Amniotic epithelial cell (primary cell): ENCODE results near the gene CCDC112.
A peak's percentile ranks its signal among the peaks of the same experiment; 100 is the strongest.

Source experiments
- DNase-seq: peaks from one replicate; pipeline ENCODE4 v3.0.0-alpha.2; 2010; ENCODE audit warnings: low read depth

Gene CCDC112

DNA sequence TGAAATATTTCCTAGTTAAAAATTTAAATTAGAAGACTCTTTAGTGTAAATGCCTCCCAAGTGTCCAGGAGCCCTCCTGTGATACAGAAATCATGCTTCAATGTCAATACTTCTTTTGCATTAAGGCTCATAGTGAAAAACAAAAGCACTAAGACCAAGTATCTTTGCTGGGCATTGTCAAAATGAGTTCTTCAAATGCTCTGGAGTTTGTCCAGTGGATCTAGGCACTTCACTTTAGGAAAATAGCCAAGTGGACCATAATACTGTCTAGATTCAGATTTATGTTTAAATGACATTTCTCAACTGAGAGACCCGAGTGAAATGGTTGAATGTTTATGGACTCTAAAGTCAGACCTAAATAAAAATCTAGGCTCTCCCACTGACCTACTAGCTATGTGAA lies 21.3 kb upstream of the CCDC112 start:
- DNase-seq: no peak

GRCh38 chr5:115317320-115317719 lies 20.9 kb upstream of the CCDC112 start:
- DNase-seq: no peak

GRCh38 chr5:115313632-115314031 lies 17.2 kb upstream of the CCDC112 start:
- no peak for DNase-seq

DNA sequence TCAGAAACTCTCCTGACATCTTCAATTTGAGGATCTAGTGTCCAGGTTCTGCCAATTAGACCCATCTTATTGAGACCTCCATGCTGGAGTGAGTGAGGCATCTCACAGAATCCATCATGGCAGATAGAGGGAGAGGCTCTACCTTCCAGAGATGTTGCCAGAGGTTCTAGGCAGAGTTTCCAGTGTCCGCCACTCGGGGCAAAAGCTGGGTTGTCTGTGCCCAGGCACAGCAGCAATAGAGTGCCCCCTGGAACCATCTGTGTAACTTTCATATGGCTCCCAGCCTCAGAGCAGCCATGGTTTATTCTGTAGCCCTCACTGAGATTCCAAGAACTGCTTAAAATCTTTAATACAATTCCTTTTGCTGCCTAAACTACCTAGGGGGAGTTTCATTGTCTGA lies 16.6 kb upstream of the CCDC112 start:
- DNase-seq: no peak

DNA sequence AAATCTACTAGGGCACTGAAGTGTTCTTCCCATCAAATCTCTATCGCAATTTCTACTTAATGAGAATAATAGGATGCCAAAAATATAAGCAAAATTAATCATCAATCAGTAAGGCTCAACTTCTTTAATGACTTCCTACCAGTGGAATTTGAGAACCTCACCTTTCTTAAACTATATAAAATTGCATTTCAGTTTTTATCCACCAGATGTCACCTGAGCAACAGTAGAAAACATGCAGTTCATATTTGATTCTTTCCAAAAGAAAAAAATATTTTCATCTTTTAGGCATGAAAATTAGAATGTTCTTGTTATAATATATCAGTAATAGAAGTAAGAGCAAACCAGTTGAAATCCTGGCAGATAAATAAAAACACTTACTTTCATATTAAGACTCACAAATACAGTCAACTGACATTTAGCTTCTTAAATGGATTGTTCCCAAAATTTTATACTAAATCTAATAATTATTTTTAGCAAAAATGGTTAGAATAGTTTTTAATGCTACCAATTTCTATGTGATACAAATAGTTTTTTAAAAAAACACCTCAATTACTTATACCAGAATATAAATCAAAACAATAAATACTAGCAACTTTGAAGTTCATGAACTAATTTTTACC lies 13.4 kb upstream of the CCDC112 start:
- DNase-seq: peak; percentile 51

DNA sequence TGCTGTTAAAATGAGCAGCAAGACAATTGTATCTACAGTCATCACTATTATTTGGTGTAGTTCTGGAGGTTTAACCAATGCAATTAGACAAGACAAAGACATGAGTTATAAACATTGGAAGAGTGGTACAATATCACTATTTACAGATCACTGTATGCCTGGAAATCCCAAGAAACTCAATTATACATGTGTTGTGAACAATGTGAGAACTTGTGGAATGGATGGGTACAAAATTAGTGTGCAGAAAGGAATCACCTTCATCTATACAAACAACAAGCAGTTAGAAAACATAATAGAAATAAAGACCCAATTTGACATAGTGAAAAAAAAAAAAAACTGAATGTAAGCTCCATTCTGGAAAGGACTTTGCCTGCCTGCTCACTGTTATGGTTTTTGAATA lies 12.4 kb upstream of the CCDC112 start:
- no peak for DNase-seq

- no peak for DNase-seq
These were observed 9.6 kb upstream of the CCDC112 start for GRCh38 chr5:115306011-115306536.

DNA sequence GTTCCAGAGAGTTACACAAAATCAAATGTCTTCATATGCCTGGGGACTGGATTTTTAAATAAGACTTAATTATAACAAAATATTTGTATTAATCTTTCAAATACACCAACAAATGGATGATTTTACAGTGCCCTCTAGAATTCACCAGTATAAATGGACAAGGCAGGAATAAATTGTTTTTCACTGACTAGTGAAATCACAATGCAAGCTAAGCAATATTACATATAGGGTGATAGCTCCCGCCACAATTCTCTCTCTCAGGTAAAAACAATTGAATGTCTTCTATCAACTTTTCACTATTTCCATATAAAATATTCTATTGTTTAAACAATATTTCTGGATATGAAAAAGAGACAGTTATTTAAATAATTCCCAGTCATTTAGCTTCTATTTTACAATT lies 8.0 kb upstream of the CCDC112 start:
- no peak for DNase-seq

GRCh38 chr5:115298811-115299210 lies 2.4 kb upstream of the CCDC112 start:
- no peak for DNase-seq

GRCh38 chr5:115297031-115297430 lies 577 bp upstream of the CCDC112 start:
- peak; percentile 47 for DNase-seq

DNA sequence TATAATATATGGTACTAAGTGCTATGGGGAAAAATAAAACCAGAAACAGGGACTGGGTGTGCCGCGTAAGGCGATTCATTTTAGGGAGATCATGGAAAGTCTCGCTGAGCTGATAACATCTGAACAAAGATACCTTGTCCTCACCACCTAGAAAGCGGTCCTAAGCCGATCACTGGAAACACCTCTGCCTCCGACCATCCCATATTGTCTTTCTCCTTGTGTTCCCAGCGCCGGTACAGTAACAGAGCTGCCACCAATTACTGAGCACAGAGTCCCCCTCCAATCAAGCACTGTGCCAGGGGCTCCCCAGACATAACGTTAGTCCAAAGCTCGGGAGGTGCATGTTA lies 704 bp downstream of the CCDC112 start:
- no peak for DNase-seq

DNA sequence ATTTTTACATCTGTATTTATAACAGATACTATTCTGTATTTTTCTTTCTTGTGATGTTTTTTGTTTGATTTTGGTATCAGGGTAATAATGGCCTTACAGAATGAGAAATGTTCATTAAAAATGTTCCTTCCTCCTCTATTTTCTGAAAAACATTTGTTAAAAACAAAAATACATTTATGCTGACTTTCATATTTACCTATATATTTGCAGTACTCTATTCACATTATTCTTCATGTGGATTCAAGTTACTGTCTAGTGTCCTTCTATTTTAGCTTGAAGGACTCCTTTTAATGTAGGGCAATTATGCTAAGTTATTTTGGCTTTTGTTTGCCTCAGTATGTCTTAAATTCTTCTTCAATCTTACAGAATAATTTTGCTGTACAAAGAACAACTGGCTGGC lies 5.1 kb downstream of the CCDC112 start:
- DNase-seq: no peak

DNA sequence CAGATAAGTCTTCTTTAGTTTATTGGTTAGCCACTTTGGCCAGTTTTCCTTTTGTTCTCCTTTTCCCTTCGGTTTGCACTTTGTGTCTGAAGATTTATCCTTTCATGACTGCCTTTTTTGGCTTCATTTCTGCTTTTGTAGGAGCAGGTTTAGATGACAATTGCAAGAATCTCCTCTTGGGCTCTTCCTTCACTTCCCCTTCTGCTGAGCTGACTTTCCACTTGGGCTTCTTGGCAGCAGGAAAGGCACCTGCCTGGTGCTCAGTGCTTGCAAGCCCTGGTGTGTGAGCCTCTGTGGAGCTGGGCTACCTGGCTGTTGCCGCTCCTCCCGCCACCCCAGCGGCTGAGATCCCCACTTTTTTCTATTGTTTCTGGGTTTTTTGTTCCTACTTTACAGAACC lies 7.3 kb downstream of the CCDC112 start:
- no peak for DNase-seq

DNA sequence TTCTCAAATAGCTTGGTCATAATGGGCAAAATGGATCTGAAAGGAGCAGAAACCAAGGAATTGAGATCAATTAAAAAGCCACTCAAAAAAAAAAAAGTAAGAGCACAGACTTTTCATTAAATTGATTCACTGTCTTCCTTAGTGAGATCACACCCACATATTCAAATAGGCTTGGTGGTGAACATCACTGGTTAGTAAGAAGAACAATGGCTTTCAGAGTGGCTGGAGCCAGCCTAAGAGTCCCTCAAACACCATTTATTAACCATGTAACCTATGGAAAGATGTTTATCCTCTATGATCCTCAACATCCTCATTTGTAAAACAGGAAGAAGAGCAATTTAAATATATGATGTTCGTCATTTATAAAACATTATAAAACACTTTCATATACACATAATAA lies 12.4 kb downstream of the CCDC112 start:
- DNase-seq: no peak

DNA sequence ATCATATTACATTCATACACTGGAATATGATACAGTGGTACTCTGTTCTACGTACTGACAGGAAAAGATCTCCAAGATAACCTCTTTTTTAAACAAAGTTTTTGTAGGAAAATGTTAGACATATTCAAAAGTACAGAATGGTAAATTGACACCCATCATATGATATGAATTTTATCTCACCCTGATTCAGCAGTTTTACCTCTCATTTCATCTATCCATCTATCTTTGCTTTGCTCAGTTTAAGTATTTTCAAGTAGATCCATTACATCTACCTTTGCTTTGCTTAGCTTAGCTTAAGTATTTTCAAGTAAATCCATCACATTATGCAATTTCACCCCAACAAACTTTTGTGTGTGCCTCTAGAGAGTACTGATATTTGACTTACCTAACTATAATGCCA lies 14.3 kb downstream of the CCDC112 start:
- no peak for DNase-seq

- DNase-seq: no peak
These were observed 21.9 kb downstream of the CCDC112 start for GRCh38 chr5:115274584-115274983.

GRCh38 chr5:115272297-115272958 lies 24.0 kb downstream of the CCDC112 start:
- no peak for DNase-seq

DNA sequence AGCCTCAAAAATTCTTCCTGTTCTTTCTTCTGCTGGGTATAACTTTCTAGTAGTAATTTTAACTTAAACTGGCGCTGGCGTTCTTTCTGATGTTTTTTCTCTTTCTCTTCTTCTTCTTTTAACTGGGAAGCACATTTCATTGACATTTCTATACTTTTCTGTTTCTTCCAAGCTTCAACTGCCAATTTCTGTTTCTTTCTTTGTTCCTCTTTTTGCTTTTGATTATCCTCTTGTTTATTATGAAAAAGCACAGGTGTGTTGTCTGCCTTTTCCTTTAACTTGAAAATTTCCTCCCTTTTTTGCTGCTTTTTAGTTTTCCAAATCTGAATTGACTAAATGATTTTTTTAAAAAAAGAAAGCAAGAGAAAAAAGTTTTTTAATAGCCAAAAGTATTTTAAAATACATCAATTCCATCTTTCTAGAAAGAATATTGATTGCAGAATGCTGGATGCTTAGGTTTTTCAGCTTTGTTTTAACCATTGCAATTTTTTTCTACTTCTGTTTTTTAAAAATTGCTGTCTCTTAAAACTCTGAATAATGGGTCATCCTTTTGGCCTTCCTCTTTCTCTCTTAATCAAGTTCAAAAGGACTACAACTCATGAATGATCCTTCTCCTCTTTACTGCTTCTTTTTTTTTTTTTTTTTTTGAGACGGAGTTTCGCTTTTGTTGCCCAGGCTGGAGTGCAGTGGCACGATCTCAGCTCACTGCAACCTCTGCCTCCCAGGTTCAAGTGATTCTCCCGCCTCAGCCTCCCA lies 25.0 kb downstream of the CCDC112 start:
- no peak for DNase-seq

DNA sequence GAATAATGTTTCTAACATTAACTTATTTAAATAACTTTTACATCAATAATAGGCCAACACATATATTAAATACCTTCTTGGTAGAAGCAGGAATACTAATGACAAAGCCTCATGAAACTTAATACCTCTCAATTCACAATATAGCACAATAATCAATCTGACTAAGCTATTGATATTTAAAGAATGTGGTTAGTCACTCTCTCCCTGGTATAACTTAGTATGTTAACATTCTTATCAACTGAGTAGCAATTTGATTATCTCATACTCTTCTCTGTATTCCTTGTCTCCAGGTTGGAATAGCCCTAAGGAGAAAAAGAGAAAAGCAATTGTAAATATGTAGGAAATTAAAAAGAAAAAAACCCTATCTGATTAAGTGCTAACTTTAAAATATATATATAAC lies 28.8 kb downstream of the CCDC112 start:
- peak; percentile 7 for DNase-seq

DNA sequence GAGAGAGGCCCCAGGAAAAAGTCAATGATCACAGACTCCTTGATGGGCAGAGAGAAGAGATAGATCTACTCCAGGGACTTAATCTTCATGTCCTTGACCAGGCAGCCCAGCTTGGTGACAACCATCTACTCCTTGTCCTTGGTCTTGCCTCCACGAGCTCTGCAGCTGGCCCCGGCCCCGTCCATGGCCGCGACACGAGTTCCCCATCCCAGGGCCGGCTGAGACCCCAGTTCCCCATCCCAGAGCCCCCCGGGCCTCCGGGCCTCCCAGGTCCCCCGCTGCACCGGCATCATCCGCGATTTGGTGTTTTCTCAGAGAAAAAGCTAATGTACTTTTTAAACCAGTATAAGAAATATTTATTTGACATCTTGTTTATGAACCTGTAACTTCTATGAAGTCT lies 31.2 kb downstream of the CCDC112 start:
- DNase-seq: no peak

DNA sequence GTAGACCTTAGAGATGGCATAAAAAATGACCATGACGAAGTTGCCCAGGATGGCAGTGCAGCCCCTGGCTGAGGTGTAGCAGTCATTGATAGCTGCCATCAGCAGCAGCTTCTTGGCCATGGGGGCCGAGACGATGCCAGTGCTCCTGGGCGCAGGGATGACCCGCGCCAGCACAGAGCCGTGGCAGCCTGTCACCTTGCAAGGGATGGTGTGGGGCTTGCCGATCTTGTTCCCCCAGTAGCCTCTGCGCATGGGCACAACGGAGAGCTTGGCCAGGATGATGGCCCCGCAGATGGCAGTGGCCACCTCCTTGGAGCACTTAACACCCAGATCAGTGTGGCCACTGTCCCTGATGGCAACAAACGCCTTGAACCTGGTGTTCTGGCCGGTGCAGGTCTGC lies 31.7 kb downstream of the CCDC112 start:
- no peak for DNase-seq

- DNase-seq: no peak
These were observed 33.4 kb downstream of the CCDC112 start for GRCh38 chr5:115263078-115263380.

DNA sequence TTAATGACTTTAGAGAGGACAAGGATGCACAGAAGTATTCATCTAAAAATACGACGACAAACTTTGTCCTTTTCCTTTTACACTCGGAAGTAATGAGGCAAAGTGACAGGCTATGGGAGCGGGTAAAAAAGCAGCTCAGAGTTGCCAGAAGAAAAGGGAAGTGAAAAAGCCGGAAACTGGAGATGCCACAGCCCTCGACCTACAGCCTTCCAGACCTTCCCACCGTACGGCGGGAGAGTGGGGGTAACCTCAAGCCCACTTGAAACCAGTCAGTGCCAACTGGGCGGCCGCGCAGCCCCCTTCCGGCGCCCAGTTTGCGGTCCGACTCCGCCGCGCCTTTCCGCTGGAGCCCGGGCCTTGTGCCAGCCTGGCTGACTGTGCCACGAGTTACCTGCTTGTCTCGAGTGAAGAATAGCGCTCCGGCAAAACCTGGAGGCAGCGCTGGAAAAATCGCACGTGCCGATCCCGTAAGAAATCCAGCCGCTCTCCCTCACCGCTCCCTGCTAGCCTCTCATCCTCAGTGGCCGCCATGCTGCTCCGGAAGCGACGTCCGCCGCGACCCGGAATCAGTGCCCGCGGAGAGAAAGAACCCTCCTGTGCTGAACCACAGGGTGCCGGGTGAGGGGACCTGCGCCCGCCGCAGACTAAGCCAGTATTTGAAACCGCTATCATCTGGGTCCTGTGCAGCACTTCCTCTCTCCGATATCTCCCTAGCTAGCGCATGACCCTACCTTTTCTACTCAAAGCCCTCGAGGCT lies 34.0 kb downstream of the CCDC112 start, which contains the start of gene PGGT1B:
Gene PGGT1B (minus strand): TSS at position 557 of the 757 bp plus-strand sequence. CDS start 26 bp downstream, at position 531.
- peak; percentile 64 for DNase-seq
